PC-9 (cell line): ENCODE data around the gene ESR2. TPM values are rescaled to one million over a fixed set of nuclear protein-coding genes. Genes with fewer than 3 reads are reported as not detected.

Experiments used
- BruUV-seq: library from RNA; stranded (reverse); fragments of 400-500 nt; replicated peaks from 2 replicates; lab custom pipeline; 2021; lab: Mats Ljungman, UMichigan
- CTCF ChIA-PET: fragments of 300-600 bp; sonication (Branson Sonifier 250); formaldehyde crosslinking; loops from one replicate; lab custom pipeline; 2022; ENCODE audit warnings: antibody characterized with exemption; lab: Charles Lee
- POLR2A ChIA-PET: fragments of 300-600 bp; sonication (Branson Sonifier 250); formaldehyde crosslinking; loops from one replicate; lab custom pipeline; 2022; ENCODE audit warnings: antibody characterized with exemption; ENCODE audit not compliant: unreplicated experiment; lab: Charles Lee
- DNase-seq, 2 experiments: peaks; one replicate each; pipeline versions ENCODE4 v3.0.0 to v3.0.0-alpha.2; 2015 to 2022; ENCODE audit warnings: mixed read lengths in 1 of 2
- H2AFZ ChIP-seq: fragments of 200-600 bp; sonication (generic); 2 replicates; pipeline ENCODE4 v1.8.1; 2017; ENCODE audit warnings: antibody characterized with exemption
- H3F3A ChIP-seq: fragments of 200-600 bp; sonication (generic); 2 replicates; pipeline ENCODE4 v1.8.1; 2017; ENCODE audit warnings: antibody characterized with exemption, mild to moderate bottlenecking, low read depth; ENCODE audit not compliant: insufficient read depth
- H3K27ac ChIP-seq: fragments of 200-600 bp; sonication (generic); 2 replicates; pipeline ENCODE4 v1.6.1; 2016; ENCODE audit warnings: mixed run types
- H3K27me3 ChIP-seq: fragments of 200-600 bp; sonication (generic); 2 replicates; pipeline ENCODE4 v1.6.1; 2016; ENCODE audit warnings: low read depth, mixed run types; ENCODE audit not compliant: insufficient read depth
- H3K36me3 ChIP-seq: fragments of 200-600 bp; sonication (generic); 2 replicates; pipeline ENCODE4 v1.6.1; 2016; ENCODE audit warnings: low read depth, mixed run types
- H3K4me1 ChIP-seq: fragments of 200-600 bp; sonication (generic); replicated peaks from 2 replicates; pipeline ENCODE4 v1.6.1; 2016; ENCODE audit warnings: mixed run types; ENCODE audit not compliant: insufficient read depth
- H3K4me2 ChIP-seq: fragments of 200-600 bp; sonication (generic); 2 replicates; pipeline ENCODE4 v1.6.1; 2017; ENCODE audit warnings: mixed run types
- H3K4me3 ChIP-seq: fragments of 200-600 bp; sonication (generic); 2 replicates; pipeline ENCODE4 v1.6.1; 2016; ENCODE audit warnings: mixed run types
- H3K79me2 ChIP-seq: fragments of 200-600 bp; sonication (generic); 2 replicates; pipeline ENCODE4 v1.6.1; 2017; ENCODE audit warnings: low read depth, mixed run types
- H3K9me2 ChIP-seq: fragments of 200-600 bp; sonication (generic); 2 replicates; pipeline ENCODE4 v1.8.1; 2017; ENCODE audit warnings: mild to moderate bottlenecking; ENCODE audit not compliant: insufficient read depth
- H3K9me3 ChIP-seq: fragments of 200-600 bp; sonication (generic); 2 replicates; pipeline ENCODE4 v1.8.1; 2016; ENCODE audit warnings: low read depth; ENCODE audit not compliant: insufficient read depth
- H4K20me1 ChIP-seq: fragments of 200-600 bp; sonication (generic); 2 replicates; pipeline ENCODE4 v1.8.1; 2017; ENCODE audit not compliant: insufficient read depth
- EZH2 ChIP-seq: fragments of 200-600 bp; sonication (generic); IDR thresholded peaks from 2 replicates; pipeline ENCODE4 v1.8.0; 2017; ENCODE audit warnings: antibody characterized with exemption, low read depth
- intact Hi-C: fragments of 100-400 bp; cut with micrococcal nuclease; formaldehyde crosslinking; loops from one replicate; pipeline ENCODE4 v1.10.0; 2022; ENCODE audit not compliant: unreplicated experiment
- total RNA-seq: library from RNA; stranded (reverse); gene quantifications from 2 replicates; pipeline ENCODE4 v1.2.3, GENCODE V29; 2021
- TF ChIP-seq, protein P1 (sequence below): fragments of 200-600 bp; sonication (generic); conservative IDR thresholded peaks from 2 replicates; pipeline ENCODE4 v1.6.1; 2017; ENCODE audit warnings: mixed run types, antibody characterized with exemption, mild to moderate bottlenecking, moderate library complexity

The ESR2 gene
- total RNA-seq, 1 experiment from 2014 or later, result 0.20 TPM

DNA sequence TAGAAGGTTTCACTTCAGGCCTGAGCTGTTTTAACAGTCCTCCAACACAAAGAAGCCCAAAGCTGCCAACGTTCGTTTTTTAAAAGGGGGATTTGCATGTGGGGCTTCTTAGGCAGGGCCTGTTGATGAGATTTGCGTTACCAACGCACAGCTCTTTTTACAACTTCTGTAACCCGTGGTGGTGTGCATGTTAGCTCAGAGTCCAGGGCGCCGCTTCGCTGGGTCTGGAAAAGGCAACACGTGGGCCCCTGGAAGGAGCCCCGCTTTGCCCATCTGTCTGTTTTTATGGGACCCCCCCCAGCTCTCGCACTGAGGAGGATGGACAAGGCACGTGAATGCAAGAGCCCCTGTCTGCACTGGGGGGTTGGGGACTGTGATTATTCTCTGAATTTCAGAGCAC, 84.0 kb downstream of the ESR2 start:
- DNase-seq, result no peak
- Histone ChIP-seq H3K4me3 (no peak overlapping the region), H3K9me3 (no peaks in the 10 kb centered on the region), H4K20me1 (no peaks in the 10 kb centered on the region), H3K79me2 (no peaks in the 10 kb centered on the region), H3K36me3 (no peaks in the 10 kb centered on the region), H3K9me2 (no peaks in the 10 kb centered on the region), H3K27me3 (no peaks in the 10 kb centered on the region), H3K4me1 (no peaks in the 10 kb centered on the region), H3K4me2 (no peak overlapping the region), H2AFZ (no peak overlapping the region), H3K27ac (no peak overlapping the region), H3F3A (no peaks in the 10 kb centered on the region)
- ChIA-PET CTCF (no interaction called here), POLR2A (interaction anchor here (0.9 kb wide), 1 partner anchor 386 kb away, joined by 4 read pairs; no protein-coding TSS in a partner anchor)
- TF ChIP-seq EZH2, result no peak
- TF ChIP-seq, protein P1, sequence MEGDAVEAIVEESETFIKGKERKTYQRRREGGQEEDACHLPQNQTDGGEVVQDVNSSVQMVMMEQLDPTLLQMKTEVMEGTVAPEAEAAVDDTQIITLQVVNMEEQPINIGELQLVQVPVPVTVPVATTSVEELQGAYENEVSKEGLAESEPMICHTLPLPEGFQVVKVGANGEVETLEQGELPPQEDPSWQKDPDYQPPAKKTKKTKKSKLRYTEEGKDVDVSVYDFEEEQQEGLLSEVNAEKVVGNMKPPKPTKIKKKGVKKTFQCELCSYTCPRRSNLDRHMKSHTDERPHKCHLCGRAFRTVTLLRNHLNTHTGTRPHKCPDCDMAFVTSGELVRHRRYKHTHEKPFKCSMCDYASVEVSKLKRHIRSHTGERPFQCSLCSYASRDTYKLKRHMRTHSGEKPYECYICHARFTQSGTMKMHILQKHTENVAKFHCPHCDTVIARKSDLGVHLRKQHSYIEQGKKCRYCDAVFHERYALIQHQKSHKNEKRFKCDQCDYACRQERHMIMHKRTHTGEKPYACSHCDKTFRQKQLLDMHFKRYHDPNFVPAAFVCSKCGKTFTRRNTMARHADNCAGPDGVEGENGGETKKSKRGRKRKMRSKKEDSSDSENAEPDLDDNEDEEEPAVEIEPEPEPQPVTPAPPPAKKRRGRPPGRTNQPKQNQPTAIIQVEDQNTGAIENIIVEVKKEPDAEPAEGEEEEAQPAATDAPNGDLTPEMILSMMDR, result no peak
- intact Hi-C loops, result no loop called here
- no TSS peak for BruUV-seq

DNA sequence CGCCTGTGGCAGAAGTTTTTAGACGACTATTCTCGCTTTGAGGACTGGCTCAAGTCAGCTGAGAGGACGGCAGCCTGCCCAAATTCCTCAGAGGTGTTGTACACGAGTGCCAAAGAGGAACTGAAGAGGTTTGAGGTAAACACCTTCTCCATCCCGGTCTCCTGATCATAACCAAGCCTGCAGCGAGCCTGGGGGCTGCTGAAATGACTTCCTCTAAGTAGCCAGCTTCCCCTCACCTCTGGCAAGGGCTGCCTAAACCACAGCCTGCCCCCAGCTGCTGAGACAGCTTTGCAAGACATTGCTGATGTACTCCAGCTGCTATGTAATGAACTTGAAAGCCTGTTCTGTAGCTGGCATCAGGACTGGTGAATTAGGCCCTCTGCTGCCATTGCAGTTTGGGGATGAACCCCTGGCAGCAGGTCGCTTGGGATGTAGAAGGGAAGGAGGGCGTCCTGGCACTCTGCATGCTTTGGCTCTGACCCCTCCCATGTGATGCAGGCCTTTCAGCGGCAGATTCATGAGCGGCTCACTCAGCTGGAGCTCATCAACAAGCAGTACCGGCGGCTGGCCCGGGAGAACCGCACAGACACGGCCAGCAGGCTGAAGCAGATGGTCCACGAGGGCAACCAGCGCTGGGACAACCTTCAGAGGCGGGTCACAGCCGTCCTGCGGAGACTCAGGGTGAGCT, 84.6 kb downstream of the ESR2 start:
- H3K4me1 ChIP-seq, result no peaks in the 10 kb centered on the region
- TF ChIP-seq EZH2, result no peak
- TF ChIP-seq, protein P1, result no peak
- H3K9me3 ChIP-seq, result no peaks in the 10 kb centered on the region
- H3K36me3 ChIP-seq, result no peaks in the 10 kb centered on the region
- H3K27me3 ChIP-seq, result no peaks in the 10 kb centered on the region
- no peaks in the 10 kb centered on the region for H3K79me2 ChIP-seq
- no peaks in the 10 kb centered on the region for H3K9me2 ChIP-seq
- H2AFZ ChIP-seq, result no peak overlapping the region
- intact Hi-C loops, result no loop called here
- no peaks in the 10 kb centered on the region for H3F3A ChIP-seq
- no peak for DNase-seq
- H3K27ac ChIP-seq, result no peak overlapping the region
- ChIA-PET POLR2A (interaction anchor here (0.9 kb wide), 1 partner anchor 387 kb away, joined by 4 read pairs; no protein-coding TSS in a partner anchor), CTCF (no interaction called here)
- H3K4me3 ChIP-seq, result no peak overlapping the region
- H4K20me1 ChIP-seq, result no peaks in the 10 kb centered on the region
- H3K4me2 ChIP-seq, result no peak overlapping the region
- no TSS peak for BruUV-seq

DNA sequence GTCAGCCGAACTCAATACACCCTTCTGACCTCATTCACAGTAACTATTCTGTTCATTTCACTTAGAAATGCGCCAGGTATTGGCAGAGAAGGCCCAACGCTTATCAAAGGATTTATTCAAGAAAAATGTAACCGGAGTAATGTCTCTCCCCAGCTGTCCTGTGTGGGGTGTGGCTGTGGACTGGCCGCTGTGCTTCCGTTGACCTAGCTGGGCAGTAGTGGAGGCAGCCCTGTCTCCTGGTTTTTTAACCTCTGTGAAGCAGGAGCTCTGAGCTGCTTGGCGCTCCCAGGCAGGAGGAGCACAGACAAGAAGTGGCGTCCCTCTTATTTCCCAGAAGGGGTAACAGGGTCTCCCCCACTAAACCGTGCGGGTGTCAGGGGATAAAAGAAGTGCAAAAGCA, 85.2 kb downstream of the ESR2 start:
- TF ChIP-seq, protein P1, result no peak
- no peak for TF ChIP-seq EZH2
- DNase-seq, result no peak
- Histone ChIP-seq H3K4me2 (no peak overlapping the region), H3K36me3 (no peaks in the 10 kb centered on the region), H3F3A (no peaks in the 10 kb centered on the region), H3K27ac (no peak overlapping the region), H3K79me2 (no peaks in the 10 kb centered on the region), H3K4me1 (no peaks in the 10 kb centered on the region), H2AFZ (no peak overlapping the region), H4K20me1 (no peaks in the 10 kb centered on the region), H3K27me3 (no peaks in the 10 kb centered on the region), H3K9me2 (no peaks in the 10 kb centered on the region), H3K4me3 (no peak overlapping the region), H3K9me3 (no peaks in the 10 kb centered on the region)
- POLR2A ChIA-PET, result no interaction called here
- BruUV-seq, result no TSS peak
- intact Hi-C loops, result no loop called here
- CTCF ChIA-PET, result no interaction called here
